A673 (cell line): Measurements from ENCODE around the gene NOTCH4. TPM values are rescaled to one million over a fixed set of nuclear protein-coding genes. Genes with fewer than 3 reads are reported as not detected.

ENCODE experiments used
- BruUV-seq: library from RNA; stranded (reverse); fragments of 400-500 nt; replicated peaks from 2 replicates; lab custom pipeline; 2021; lab: Mats Ljungman, UMichigan
- CTCF ChIA-PET: fragments of 300-600 bp; sonication (Branson Sonifier 250); formaldehyde crosslinking; loops from one replicate; lab custom pipeline; 2022; ENCODE audit warnings: antibody characterized with exemption; lab: Charles Lee
- POLR2A ChIA-PET: fragments of 300-600 bp; sonication (Branson Sonifier 250); formaldehyde crosslinking; loops from one replicate; lab custom pipeline; 2022; ENCODE audit warnings: antibody characterized with exemption; ENCODE audit not compliant: low non-redundant PET; lab: Charles Lee
- DNase-seq: peaks from one replicate; pipeline ENCODE4 v3.0.0-alpha.2; 2015; ENCODE audit warnings: low spot score
- H3K27ac ChIP-seq: fragments of 200-600 bp; sonication (generic); 2 replicates; pipeline ENCODE4 v1.5.1; 2016; ENCODE audit warnings: mixed run types, low read depth, mild to moderate bottlenecking, mixed read lengths, antibody characterized with exemption, low read length; ENCODE audit not compliant: poor library complexity, severe bottlenecking
- H3K27me3 ChIP-seq: fragments of 200-600 bp; sonication (generic); replicated peaks from 2 replicates; pipeline ENCODE4 v1.6.1; 2017; ENCODE audit warnings: mixed run types, low read depth, mild to moderate bottlenecking, mixed read lengths, antibody characterized with exemption, low read length; ENCODE audit not compliant: insufficient read depth, poor library complexity
- H3K36me3 ChIP-seq: fragments of 200-600 bp; sonication (generic); 2 replicates; pipeline ENCODE4 v1.6.1; 2016; ENCODE audit warnings: mixed run types, mild to moderate bottlenecking, mixed read lengths, antibody characterized with exemption, low read length; ENCODE audit not compliant: insufficient read depth, poor library complexity, severe bottlenecking
- H3K4me1 ChIP-seq: fragments of 200-600 bp; sonication (generic); 2 replicates; pipeline ENCODE4 v1.6.1; 2017; ENCODE audit warnings: mixed run types, mild to moderate bottlenecking, mixed read lengths, antibody characterized with exemption, low read length; ENCODE audit not compliant: insufficient read depth, poor library complexity, severe bottlenecking
- H3K4me3 ChIP-seq: fragments of 200-600 bp; sonication (generic); 2 replicates; pipeline ENCODE4 v1.5.1; 2016; ENCODE audit warnings: low read depth, mixed run types, mild to moderate bottlenecking, mixed read lengths, low read length; ENCODE audit not compliant: poor library complexity, severe bottlenecking
- H3K9me3 ChIP-seq: fragments of 200-600 bp; sonication (generic); 2 replicates; pipeline ENCODE4 v1.6.1; 2016; ENCODE audit warnings: mixed run types, low read depth, mild to moderate bottlenecking, mixed read lengths, antibody characterized with exemption, low read length; ENCODE audit not compliant: poor library complexity, severe bottlenecking
- EZH2 ChIP-seq: fragments of 200-600 bp; sonication (generic); IDR thresholded peaks from 2 replicates; pipeline ENCODE4 v1.6.1; 2017; ENCODE audit warnings: borderline replicate concordance, low read depth, mild to moderate bottlenecking, mixed read lengths, antibody characterized with exemption, low read length; ENCODE audit not compliant: poor library complexity, severe bottlenecking
- intact Hi-C: fragments of 100-400 bp; cut with micrococcal nuclease; formaldehyde crosslinking; loops from one replicate; pipeline ENCODE4 v1.10.0; 2022; ENCODE audit not compliant: unreplicated experiment
- total RNA-seq: library from RNA; stranded (reverse); gene quantifications from 2 replicates; pipeline ENCODE4 v1.2.3, GENCODE V29; 2021
- TF ChIP-seq, protein P1 (sequence below): fragments of 300-800, 200-600 bp; sonication (generic); conservative IDR thresholded peaks from 2 replicates; pipeline ENCODE4 v1.5.1; 2017; ENCODE audit warnings: low read depth, mild to moderate bottlenecking, antibody characterized with exemption, low read length, moderate library complexity, mixed read lengths

The NOTCH4 gene
- total RNA-seq, 1 experiment from 2014 or later = 2.4 TPM

DNA sequence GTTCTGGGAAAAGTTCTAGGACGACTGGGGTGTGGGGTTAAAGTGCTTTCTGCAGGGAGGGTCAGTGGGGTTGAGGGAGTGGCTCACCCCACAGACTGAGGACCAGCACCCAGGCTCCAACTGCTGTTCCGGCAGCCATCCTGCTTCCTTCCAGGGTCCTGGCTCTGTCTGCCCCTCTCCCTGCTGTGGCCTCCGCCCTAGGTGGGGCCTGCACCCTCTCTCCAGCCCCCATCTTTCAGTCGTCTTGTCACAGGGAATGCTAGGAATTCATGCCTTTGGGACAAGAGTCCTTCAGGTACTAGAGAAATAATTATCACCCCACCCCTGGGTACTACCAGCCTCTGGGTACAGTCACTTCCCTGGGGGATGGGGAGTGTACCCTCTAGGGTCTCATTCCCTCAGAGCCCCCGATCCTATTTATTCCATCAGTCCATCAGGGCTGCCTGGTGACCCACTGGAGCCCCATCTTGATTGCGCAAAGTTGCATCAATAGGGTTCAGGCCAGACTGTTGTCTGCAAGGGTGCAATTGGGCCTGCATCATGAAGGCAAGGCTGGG is 39.7 kb downstream of the NOTCH4 start, which contains the start of gene AGER:
AGER (minus strand) TSS at position 170 of the 557 bp plus-strand sequence; CDS start at position 139, 31 bp downstream.
- Histone ChIP-seq H3K36me3 (peaks cover 45% of the 10 kb centered on the region), H3K9me3 (no peaks in the 10 kb centered on the region), H3K4me1 (peaks cover 6% of the 10 kb centered on the region), H3K27ac (peak within 1 kb of the TSS; percentile 37), H3K27me3 (no peaks in the 10 kb centered on the region), H3K4me3 (no peak within 1 kb of the TSS)
- TF ChIP-seq EZH2 = no peak
- TF ChIP-seq, protein P1, sequence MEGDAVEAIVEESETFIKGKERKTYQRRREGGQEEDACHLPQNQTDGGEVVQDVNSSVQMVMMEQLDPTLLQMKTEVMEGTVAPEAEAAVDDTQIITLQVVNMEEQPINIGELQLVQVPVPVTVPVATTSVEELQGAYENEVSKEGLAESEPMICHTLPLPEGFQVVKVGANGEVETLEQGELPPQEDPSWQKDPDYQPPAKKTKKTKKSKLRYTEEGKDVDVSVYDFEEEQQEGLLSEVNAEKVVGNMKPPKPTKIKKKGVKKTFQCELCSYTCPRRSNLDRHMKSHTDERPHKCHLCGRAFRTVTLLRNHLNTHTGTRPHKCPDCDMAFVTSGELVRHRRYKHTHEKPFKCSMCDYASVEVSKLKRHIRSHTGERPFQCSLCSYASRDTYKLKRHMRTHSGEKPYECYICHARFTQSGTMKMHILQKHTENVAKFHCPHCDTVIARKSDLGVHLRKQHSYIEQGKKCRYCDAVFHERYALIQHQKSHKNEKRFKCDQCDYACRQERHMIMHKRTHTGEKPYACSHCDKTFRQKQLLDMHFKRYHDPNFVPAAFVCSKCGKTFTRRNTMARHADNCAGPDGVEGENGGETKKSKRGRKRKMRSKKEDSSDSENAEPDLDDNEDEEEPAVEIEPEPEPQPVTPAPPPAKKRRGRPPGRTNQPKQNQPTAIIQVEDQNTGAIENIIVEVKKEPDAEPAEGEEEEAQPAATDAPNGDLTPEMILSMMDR = no peak
- POLR2A ChIA-PET = no interaction called here
- no TSS peak for BruUV-seq
- CTCF ChIA-PET = no interaction called here
- no peak for DNase-seq
- intact Hi-C loops = no loop called here

DNA sequence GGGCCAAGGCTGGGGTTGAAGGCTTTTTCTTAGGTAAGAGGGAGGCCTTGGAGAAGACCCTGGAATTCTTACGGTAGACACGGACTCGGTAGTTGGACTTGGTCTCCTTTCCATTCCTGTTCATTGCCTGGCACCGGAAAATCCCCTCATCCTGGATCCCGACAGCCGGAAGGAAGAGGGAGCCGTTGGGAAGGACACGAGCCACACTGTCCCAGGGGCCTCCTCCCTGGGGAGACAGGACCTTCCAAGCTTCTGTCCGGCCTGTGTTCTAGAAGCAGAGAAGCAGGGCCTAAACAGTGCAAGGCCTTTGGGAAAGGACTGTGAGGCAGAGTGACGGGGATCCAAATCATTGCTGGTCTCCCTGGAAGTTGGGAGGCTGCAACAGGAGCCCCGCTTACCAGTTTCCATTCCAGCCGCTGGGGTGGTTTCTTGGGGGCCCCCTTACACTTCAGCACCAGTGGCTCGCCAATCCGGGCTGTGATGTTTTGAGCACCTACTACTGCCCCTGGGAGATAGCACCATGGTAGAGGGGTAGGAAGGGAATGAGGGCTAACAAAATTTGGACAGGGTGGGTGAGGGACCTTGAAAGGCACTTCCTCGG is 40.3 kb downstream of the NOTCH4 start:
- H3K4me3 ChIP-seq = no peak overlapping the region
- H3K9me3 ChIP-seq = no peaks in the 10 kb centered on the region
- no TSS peak for BruUV-seq
- intact Hi-C loops = no loop called here
- POLR2A ChIA-PET = no interaction called here
- H3K4me1 ChIP-seq = peaks cover 7% of the 10 kb centered on the region
- CTCF ChIA-PET = no interaction called here
- TF ChIP-seq, protein P1 = no peak
- no peak for TF ChIP-seq EZH2
- H3K27ac ChIP-seq = peak overlapping the region; percentile 37
- DNase-seq = no peak
- peaks cover 45% of the 10 kb centered on the region for H3K36me3 ChIP-seq
- H3K27me3 ChIP-seq = no peaks in the 10 kb centered on the region

DNA sequence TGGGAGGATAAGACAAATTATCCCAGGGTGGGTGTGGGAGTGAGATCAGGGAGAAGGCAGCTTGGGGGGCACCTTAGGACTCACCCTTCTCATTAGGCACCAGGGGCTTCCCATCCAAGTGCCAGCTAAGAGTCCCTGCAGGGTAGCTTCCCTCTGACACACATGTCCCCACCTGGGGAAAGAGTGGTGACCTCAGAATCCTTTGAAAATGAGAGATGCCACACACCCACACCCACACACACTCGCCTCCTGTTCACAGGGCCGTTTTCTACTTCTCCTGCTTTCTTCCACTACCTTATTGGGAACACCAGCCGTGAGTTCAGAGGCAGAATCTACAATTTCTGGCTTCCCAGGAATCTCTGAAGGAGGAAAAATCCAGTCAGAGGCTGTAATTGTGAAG is 40.8 kb downstream of the NOTCH4 start:
- peaks cover 7% of the 10 kb centered on the region for H3K4me1 ChIP-seq
- CTCF ChIA-PET = no interaction called here
- no peak for DNase-seq
- peaks cover 45% of the 10 kb centered on the region for H3K36me3 ChIP-seq
- no peaks in the 10 kb centered on the region for H3K9me3 ChIP-seq
- no peak for TF ChIP-seq EZH2
- TF ChIP-seq, protein P1 = no peak
- intact Hi-C loops = no loop called here
- H3K27me3 ChIP-seq = no peaks in the 10 kb centered on the region
- no peak overlapping the region for H3K4me3 ChIP-seq
- POLR2A ChIA-PET = no interaction called here
- no TSS peak for BruUV-seq
- peak overlapping the region; percentile 37 for H3K27ac ChIP-seq
